Esophagus squamous epithelium (tissue), 4 donors: ENCODE results near the gene C16orf82.

Experiments used
- POLR2A ChIP-seq, 4 donors: fragments of 450-650 bp; IDR thresholded peaks; one replicate each; pipeline ENCODE4 v1.6.1; 2017; ENCODE audit warnings: antibody characterized with exemption in 4 of 4, mild to moderate bottlenecking in 4 of 4, moderate library complexity in 3 of 4
- TF ChIP-seq, protein P1 (sequence below), 6 experiments: fragments of 450-650 bp in 4 of 6; fragments of 200-600 bp in 2 of 6; sonication (generic) in 2 of 6; IDR thresholded peaks; one replicate each; pipeline ENCODE4 v1.5.1; 2016 to 2019; ENCODE audit warnings: antibody characterized with exemption in 6 of 6, mild to moderate bottlenecking in 4 of 6, moderate library complexity in 4 of 6

DNA sequence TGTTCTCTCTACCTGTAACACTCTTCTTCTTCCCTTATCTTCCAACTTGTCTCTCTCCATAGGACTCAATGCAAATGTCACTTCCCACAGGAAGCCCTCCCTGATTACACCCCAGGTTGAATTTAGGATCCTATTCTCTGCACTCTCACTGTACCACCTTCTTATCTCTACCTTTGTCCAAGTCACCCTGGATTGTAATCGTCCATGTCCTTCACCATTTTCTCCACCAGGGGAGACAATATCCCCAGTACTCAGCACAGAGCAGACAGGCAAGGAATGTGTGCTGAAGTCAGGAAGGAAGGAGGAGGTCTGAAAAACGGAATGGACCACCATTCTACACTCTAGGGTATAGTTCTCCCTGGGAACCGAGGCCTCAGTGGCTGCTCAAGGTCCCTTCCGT lies 14.2 kb downstream of the C16orf82 start:
- TF ChIP-seq POLR2A (IDR thresholded peaks at IDR 0.05): no peak
- TF ChIP-seq, protein P1, sequence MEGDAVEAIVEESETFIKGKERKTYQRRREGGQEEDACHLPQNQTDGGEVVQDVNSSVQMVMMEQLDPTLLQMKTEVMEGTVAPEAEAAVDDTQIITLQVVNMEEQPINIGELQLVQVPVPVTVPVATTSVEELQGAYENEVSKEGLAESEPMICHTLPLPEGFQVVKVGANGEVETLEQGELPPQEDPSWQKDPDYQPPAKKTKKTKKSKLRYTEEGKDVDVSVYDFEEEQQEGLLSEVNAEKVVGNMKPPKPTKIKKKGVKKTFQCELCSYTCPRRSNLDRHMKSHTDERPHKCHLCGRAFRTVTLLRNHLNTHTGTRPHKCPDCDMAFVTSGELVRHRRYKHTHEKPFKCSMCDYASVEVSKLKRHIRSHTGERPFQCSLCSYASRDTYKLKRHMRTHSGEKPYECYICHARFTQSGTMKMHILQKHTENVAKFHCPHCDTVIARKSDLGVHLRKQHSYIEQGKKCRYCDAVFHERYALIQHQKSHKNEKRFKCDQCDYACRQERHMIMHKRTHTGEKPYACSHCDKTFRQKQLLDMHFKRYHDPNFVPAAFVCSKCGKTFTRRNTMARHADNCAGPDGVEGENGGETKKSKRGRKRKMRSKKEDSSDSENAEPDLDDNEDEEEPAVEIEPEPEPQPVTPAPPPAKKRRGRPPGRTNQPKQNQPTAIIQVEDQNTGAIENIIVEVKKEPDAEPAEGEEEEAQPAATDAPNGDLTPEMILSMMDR (IDR thresholded peaks at IDR 0.05): peak in 1 of 6 experiments; percentile 33
